Activated T-helper 1 cell treated with anti-CD3 and anti-CD28 coated beads, Interleukin-2, amount 50 U/mL, for 16 hours (primary cell): ENCODE data around the gene GRM4.
"Not testable (repeated sequence)": the region's sequence is repeated elsewhere in the genome, so short reads cannot be mapped to it uniquely, and the experiment has no call there.

ENCODE experiments used
- DNase-seq, 2 donors: peaks; one replicate each; pipeline ENCODE4 v3.0.0-alpha.2; 2020; ENCODE audit warnings: low read depth in 1 of 2, low spot score in 1 of 2

Gene GRM4

DNA sequence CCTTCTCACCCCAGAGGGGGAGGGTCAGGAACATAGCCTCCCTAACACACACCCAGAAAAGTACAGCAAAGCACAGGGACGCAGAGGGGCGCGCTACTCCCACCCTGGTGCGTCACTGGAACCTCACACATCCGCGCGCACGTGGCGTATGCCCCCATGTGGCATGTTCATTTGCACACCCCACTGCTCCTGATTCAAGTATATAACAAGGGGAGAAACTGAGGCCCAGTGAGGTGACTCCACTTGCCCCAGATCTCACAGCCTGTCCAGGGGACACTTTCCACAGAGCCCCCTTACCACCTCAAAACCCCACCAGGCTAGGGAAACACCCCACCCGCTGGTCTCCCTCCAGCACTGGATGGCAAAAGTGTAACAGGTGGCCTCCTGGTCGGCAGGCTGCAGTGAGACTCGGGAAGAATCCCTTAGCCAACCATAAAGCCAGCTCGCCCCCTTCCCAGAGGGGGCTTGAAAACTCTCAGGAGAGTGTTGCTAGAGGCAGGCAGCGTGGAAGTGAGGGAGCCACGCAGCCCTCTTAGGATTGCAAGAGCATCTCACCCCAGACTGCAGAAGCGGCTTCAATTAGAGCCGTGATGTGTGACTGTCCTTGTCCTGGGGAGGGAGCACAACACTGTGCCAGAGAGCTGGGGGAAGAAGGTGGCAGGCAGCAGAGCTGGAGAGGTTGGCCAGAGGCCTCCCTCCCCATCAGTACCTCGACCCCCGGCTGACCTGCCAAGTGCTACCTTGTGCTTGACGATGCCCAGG is at the start of gene GRM4:
Gene GRM4, minus strand, starts transcription at position 67 of the 762 bp plus-strand sequence. CDS start 12,591 bp downstream, outside the sequence.
- DNase-seq, result no peak

DNA sequence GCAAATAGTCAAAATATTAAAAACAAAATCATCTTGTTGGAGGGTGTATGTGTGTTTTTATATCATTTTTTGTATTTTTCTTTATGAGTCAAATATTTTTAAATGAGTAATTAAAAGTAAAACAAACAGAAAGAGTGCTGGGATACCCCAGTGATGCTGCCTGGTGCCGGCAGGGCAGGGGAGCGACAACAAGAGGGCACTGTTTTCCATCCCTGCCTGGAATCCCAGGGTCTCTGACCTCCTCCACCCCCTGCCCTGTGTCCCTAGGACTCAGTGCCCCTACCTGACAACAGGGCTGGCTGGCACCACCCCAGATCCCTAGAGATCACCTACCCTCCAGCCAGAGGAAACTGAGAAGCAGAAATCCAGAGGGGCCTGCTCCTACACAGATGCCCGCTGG is 48.9 kb upstream of the GRM4 start:
- DNase-seq, result no peak

DNA sequence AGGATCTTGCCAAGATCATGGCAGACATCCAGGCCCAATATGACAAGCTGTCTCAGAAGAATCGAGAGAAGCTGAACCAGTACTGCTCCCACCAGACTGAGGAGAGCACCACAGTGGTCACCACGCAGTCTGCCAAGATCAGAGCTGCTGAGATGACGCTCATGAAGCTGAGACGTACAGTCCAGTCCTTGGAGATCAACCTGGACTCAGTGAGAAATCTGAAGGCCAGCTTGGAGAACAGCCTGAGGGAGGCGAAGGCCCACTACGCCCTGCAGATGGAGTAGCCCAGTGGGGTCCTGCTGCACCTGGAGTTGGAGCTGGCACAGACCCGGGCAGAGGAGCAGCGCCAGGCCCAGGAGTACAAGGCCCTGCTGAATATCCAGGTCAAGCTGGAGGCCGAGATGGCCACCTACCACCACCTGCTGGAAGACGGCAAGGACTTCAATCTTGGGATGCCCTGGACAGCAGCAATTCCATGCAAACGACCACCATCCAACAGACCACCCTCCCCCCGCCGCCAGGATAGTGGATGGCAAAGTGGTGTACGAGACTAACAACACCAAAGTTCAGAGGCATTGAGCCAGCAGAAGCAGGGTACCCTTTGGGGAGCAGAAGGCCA is 44.7 kb upstream of the GRM4 start:
- DNase-seq, result no peak

DNA sequence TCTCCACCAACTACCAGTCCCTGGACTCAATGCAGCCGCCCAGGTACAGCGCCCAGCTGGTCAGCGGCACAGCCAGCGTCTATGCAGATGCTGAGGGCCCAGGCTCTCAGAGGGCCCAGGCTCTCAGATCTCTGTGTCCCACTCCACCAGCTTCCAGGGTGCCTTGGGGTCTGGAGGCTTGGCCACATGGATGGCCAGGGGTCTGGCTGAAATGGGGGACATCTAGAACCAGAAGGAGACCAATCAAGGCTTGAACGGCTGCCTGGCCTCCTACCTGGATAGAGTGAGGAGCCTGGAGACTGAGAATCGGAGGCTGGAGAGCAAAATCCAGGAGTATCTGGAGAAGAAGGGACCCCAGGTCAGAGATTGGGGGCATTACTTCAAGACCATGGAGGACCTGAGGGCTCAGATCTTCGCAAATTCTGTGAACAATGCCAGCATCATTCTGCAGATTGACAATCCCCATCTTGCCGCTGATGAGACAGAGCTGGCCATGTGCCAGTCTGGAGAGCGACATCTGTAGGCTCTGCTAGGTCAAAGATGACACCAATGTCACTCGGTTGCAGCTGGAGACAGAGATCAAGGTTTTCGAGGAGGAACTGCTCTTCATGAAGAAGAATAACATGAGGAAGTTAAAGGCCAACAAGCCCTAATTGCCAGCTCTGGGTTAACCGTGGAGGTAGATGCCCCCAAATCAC is 44.1 kb upstream of the GRM4 start:
- peak in 1 of 2 donors; percentile 21 for DNase-seq

DNA sequence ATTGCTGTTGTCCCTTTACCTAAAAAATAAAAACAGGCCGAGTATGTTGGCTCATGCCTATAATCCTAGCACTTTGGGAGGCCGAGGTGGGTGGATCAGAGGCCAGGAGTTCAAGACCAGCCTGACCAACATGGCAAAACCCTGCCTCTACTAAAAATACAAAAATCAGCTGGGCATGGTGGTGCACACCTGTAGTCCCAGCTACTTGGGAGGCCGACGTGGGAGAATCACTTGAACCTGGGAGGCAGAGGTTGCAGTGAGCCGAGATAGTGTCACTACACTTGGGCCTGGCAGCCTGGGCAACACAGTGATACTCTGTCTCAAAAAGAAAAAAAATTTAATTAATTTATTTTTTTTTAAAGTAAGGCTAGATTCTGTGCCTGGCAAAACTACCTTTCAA is 38.8 kb upstream of the GRM4 start:
- DNase-seq, result not testable (repeated sequence)

DNA sequence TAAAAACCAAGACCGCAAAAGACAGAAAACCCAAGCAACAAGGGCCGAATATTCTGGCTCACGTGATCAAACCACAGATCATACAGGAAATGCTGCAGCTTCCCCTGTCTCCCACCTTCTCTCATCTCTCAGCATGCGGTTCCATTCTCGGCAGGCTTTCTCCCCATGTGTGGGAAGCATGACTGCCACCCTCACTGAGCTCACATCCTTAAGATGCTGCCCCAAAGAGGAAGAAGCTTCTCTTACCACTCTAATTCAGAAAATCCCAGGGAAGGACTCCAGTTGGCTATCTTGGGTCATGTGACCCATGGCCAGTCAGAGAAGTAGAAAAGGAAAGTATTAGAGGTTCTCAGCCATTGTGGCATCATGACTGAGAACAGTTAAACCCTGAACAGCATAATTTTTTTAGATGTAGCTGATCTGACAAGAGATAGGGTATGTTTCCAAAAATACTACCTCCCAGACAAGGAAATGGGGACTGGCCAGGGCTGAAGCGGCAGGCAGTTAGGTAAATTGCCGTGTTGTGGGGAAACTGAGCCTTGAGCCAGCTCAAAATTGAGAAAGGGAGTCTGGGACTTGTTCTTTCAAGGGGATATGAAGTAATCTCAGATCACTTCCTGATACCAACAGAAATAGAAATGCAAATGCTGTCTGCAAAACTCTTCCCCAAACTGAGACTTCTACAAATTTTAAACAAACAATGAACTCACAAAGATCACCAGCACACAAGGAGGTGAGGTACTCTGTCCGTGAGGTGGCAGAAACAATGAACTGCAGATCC is 37.1 kb upstream of the GRM4 start:
- peak; percentile 40 to 47 for DNase-seq

DNA sequence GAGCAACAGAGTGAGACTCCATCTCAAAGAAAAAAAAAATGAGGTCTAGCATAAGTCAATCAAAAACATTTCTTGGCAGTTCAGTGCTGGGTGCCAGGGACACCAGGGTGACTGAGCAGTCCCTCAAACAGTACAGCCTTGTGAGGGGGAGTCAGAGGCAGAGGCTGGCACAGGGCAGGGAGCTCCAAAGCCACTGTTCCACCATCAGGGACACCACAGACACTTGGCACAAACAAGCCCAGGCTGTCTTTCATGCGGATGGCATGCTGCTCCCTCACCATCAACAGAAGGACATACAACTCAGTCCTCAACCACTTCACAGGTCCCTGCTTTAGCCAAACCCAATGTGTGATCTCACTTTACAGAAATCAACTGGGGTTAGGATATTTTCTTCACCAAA is 36.0 kb upstream of the GRM4 start:
- DNase-seq, result no peak

DNA sequence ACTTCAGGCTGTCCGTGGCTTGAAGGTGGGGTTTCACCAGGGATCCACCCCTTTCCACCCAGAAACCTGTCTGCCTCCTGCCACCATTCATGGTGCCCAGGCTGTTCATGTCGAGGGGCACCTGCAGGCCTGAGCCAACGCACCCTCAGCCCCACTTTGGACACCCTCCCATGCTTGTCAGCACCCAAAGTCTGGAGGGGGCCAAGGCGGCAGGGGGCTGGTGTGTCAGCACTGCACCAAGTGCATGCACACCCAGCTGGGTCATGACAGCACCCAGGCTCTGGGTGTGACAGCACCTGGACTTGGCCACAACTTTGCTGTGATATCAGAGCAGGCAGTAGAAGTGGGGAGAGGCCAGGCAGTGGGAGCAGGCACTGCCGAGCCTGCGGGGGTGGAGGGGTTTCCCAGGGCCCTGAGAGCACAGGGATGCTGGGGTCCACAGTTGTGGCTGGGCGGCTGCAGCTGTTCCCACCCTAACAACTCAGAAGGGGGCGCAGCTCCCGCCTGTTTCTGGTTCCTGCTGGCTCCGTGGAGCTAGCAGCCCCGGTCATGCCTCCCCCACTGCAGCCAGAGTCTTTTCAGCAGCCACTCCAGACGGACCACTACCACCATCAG is 33.3 kb upstream of the GRM4 start:
- DNase-seq, result no peak

DNA sequence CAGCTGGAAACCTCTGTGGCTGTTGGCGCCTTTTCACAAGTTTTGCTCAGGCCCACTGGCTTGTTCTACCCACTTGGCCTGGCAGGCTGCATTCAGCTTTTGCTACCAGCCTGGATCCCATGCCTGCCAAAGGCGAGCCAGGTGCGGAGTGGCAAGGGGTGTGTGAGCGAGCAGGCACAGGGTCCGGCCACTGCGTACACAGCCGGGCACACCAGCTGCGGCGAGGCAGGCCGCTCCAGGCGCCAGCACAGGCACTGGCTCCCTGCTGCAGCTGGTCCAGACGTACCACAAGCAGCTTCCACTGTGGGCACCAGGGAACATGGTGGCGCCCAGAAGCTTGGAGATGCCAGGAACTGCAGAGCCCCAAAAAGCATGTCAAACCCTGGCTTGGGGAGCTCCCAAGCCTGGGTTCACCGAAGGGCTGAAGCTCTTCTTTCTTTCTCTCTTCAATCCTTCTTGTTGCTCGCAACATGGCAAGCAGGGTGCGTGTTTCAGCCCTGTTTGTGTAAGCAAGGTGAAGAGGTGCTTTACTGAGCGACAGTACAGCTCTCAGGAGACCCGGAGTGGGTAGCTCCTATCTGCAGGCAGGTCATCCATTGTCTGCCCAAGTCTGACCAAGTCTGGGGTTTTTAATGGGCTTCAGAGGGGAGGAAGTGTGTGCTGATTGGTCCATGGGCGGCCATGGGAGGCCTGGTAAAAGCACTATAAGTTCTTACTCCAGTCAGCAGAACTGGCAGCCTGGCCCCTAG is 32.6 kb upstream of the GRM4 start:
- DNase-seq, result no peak

DNA sequence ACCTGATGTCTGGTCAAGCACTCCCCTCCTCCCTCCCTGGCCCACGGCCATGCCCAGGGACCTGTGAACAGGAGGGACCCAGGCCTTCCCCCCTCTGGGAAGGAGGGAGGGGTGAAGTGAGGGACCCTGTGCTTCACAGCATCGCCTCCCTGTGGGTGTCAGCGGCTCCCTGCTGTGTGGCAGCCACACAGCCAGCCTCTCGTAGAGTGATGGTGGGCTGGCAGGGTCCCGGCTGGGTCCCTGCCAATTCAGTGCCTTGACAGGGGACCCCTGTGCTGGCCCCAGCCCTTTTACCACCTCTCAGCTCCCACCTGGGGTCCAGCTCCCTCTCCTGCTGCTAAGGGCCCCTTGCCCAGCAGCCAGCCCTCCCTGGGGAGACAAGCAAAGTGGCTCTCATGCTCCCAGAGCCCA is 31.3 kb upstream of the GRM4 start:
- DNase-seq, result no peak

DNA sequence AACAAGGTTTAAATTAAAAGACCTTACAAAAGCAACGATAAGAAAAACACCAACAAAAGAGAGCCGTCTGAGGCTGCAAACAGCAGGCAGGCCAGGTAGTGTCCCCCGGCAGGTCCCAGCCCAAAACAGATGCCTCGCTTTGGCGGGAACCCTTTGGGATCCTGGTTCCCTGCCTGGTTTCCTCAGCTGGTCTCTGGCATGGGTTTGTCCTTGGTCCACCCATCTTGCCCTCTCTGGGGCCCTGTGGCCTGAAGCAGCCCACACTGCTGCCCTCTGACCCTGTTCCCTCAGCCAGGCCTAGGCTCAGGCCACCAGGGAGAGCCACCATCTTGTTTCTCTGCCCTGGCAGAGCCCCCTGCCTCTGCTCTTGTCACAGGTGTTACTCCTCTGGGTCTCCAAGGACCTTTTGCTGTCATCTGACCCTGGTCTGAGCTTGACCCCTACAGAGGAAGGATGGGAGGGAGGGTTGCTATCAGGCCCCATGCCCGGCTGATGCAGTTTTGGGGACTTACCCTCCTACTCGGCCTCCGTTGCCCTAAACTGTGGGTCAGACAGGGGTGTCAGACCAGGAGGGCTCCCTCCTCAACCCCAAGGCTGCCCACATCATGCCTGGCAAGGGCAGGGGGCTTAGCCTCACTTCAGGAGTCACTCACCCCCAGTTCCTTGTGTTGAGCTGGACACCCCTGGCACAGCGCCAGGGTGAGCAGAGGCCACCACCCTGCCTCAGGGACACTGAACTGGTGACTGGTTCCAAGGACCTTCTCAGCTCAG is 30.6 kb upstream of the GRM4 start:
- DNase-seq, result no peak

DNA sequence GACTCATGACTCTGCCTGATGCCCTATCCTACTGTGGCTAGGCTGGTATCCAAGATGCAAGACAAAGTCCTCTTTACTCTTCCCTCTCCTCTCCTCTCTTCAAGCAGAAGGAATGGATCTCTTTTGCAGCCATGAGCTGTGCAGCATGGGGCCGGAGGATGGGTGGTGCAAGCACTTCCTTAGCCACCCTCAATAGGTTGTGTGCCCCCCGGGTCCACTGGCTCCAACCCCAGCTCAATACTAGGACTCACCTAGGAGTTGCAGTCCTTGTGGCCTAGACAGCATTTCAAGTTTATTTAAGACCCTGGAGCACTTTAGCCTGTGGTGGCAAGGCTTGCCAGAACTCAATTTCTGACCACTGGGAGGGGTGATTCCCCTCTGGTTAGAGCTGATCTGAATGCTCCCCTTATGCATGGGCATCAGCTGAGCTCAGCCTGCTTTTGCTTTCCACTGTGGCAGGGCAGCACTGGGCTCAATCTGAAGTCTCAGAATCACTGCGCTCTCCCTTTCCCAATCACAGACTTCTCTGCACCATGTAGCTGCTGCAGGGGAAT is 29.0 kb upstream of the GRM4 start:
- no peak for DNase-seq

DNA sequence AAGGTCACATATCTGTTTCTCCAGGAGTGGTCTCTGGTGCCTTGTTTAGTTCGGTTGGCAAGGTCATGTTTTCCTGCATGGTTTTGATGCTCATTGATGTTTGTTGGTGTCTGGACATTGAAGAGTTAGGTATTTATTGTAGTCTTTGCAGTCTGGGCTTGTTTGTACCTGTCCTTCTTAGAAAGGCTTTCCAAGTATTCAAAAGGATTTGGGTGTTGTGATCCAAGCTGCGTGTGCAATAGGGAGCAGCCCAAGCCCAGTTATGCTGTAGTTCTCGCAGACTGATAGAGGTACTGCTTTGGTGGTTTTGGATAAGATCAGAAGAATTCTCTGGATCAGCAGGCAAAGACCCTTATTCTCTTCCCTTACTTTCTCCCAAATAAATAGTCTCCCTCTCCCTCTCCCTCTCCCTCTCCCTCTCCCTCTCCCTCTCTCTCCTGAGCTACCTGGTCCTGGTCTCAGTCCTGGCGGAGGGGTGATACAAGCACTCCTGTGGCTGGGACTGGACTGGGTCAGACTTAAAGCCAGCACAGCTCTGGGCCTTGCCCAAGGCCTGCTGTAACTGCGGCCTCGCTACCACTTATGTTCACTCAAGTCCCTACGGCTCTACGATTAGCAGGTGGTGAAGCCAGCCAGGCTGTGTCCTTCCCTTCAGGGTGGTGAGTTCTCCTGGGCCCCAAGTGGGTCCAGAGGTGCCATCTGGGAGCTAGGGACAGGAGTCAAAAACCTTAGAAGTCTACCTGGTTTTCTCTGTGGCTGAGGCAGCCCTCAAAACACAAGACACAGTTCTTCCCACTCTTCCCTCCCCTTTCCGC is 27.3 kb upstream of the GRM4 start:
- no peak for DNase-seq

DNA sequence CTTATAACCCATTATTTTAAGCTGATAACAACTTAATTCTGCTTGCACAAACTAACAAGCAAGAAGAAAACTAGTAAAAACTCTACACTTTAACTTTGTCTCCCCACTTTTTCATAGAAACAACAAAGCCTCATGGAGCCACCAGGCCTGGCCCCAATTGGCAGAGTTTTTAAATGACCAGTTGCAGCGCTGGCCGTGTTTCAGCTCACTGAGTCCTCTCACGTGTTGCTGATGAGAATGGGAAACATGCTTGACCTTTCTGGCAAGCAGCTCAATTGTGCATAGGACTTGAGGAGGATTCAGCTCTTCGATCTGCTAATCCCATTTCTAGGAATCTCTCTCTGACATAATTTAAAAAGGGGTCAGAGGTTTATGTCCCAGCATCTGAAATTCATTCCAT is 24.5 kb upstream of the GRM4 start:
- DNase-seq, result no peak

DNA sequence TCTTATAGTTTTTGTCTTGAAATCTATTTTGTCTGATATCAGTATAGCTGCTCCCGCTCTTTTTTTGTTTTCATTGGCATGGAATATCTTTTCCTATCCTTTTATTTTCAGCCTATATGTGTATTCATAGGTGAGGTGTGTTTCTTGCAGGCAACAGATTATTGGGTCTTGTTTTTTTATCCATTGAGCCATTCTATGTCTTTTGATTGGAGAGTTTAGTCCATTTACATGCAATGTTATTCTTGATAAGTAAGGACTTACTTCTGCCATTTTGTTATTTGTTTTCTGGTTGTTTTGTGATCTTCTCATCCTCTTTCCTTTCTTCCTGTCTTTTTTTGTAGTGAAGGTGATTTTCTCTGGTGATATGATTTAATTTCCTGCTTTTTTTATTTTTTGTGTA is 24.0 kb upstream of the GRM4 start:
- DNase-seq, result no peak

DNA sequence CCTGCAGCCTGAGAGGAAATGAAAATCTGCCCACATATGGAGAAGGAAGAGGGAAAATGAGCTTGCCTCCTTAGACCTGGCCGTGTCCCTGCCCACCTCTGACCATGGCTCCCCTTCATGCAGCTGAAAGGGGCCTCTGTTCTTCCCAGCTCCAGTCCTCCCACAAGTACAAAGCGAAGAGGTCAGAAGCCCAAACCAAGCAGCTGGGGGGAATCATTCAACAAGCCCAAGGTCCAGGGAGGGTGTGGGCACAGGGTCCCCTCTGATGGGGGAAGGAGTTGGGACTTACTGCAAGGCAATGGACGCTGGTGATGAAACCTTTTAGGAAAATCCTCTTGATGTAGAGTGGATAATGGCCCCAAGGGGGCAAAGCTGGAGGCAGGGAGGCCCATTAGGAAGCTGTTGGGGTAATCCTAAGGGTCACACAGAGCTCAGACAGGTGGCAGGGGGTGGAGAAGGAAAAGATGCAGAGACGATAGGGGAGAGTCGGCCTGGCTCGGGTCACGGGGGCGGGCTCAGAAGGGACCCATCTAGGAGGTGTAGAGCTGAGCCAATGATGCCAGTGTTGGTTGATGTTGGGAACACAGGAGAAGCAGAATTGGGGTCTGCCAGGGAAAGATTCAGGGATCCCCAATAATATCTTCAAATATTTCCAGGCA is 16.1 kb upstream of the GRM4 start:
- DNase-seq, result no peak

DNA sequence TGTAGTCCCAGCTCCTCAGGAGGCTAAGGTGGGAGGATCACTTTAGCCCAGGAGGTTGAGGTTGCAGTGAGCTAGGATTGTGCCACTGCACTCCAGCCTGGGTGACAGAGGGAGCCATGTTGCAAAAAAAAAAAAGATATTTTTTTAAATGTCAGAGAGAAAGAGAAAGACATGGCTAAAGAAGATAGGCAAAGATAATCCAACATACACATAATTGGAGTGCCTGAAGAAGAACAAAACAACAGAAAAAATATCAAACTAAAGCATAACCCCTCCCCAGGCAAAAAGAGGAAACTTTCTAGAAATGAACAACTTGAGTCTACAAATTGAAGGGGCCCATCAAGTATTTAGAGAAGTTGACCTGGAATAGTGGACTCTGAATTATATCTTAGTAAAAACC is 14.0 kb upstream of the GRM4 start:
- no peak for DNase-seq

DNA sequence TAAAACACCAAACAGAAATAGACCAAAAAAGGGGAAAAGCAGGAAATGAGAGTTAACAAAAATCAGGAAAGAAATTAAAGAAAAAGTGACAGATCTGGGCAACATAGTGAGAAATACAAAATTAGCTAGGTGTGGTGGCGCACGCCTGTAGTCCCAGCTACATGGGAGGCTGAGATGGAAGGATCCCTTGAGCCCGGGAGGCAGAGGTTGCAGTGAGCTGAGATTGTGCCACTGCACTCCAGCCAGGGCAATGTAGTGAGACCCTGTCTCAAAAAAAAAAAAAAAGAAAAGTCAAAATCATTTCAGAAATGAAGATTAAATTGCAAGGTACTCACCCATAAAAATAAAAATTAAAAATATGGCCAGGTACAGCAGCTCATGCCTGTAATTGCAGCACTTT is 13.0 kb upstream of the GRM4 start:
- DNase-seq, result no peak
